ENCODE data around the gene MAGI1.

MAGI1 gene

GRCh38 chr3:65669163-65669875 is 369.4 kb downstream of the MAGI1 start:
- H2BK15ac ChIP-seq (replicated peaks; ENCODE audit: low read depth): no peak overlapping the region
- no peak for DNase-seq
- H3K56ac ChIP-seq (ENCODE audit: low read length): no peak overlapping the region
- no peaks in the 10 kb centered on the region for H3K36me3 ChIP-seq (ENCODE audit: control insufficient read depth, insufficient read depth, low read length)
- H3K27me3 ChIP-seq (ENCODE audit: insufficient read depth, low read length, poor library complexity): no peaks in the 10 kb centered on the region
- no peaks in the 10 kb centered on the region for H3K79me1 ChIP-seq (ENCODE audit: low read length)
- peak overlapping the region; percentile 51 for H3K18ac ChIP-seq (ENCODE audit: low read length)
- no peak overlapping the region for H3K23ac ChIP-seq (ENCODE audit: low read length)
- no CpG with 5 or more reads among the region's 5 CpGs for WGBS (ENCODE audit: extremely low coverage, insufficient coverage, low lambda C conversion rate)
- H3K4me3 ChIP-seq (ENCODE audit: low read length): no peak overlapping the region
- no peak overlapping the region for H2BK120ac ChIP-seq (ENCODE audit: low read depth, low read length)
- peaks cover 1% of the 10 kb centered on the region for H3K79me2 ChIP-seq (ENCODE audit: control insufficient read depth, insufficient read depth, low read length)
- H3K4me1 ChIP-seq (ENCODE audit: control insufficient read depth, low read depth, low read length): no peaks in the 10 kb centered on the region
- H2BK5ac ChIP-seq (ENCODE audit: low read length): no peak overlapping the region
- no peak overlapping the region for H3K27ac ChIP-seq (ENCODE audit: low read depth, low read length)
- no peak overlapping the region for H3K4ac ChIP-seq (ENCODE audit: low read depth, low read length)
- H4K8ac ChIP-seq (ENCODE audit: low read depth, low read length): no peak overlapping the region
- no peak overlapping the region for H4K5ac ChIP-seq (ENCODE audit: low read length)
- no peak overlapping the region for H2AK5ac ChIP-seq (ENCODE audit: low read length)
- H3K9ac ChIP-seq (ENCODE audit: low read length): no peak overlapping the region
- no peak overlapping the region for H3K4me2 ChIP-seq (ENCODE audit: low read length)

GRCh38 chr3:65667963-65668362 is 370.8 kb downstream of the MAGI1 start:
- H3K4me1 ChIP-seq (ENCODE audit: control insufficient read depth, low read depth, low read length): no peaks in the 10 kb centered on the region
- H3K4ac ChIP-seq (ENCODE audit: low read depth, low read length): no peak overlapping the region
- no peak overlapping the region for H2AK5ac ChIP-seq (ENCODE audit: low read length)
- no peak overlapping the region for H3K27ac ChIP-seq (ENCODE audit: low read depth, low read length)
- H2BK15ac ChIP-seq (replicated peaks; ENCODE audit: low read depth): no peak overlapping the region
- no peak overlapping the region for H4K8ac ChIP-seq (ENCODE audit: low read depth, low read length)
- H4K5ac ChIP-seq (ENCODE audit: low read length): no peak overlapping the region
- H3K27me3 ChIP-seq (ENCODE audit: insufficient read depth, low read length, poor library complexity): no peaks in the 10 kb centered on the region
- no CpG with 5 or more reads among the region's 4 CpGs for WGBS (ENCODE audit: extremely low coverage, insufficient coverage, low lambda C conversion rate)
- no peak overlapping the region for H3K4me3 ChIP-seq (ENCODE audit: low read length)
- no peak overlapping the region for H3K9ac ChIP-seq (ENCODE audit: low read length)
- H3K36me3 ChIP-seq (ENCODE audit: control insufficient read depth, insufficient read depth, low read length): no peaks in the 10 kb centered on the region
- no peak overlapping the region for H3K56ac ChIP-seq (ENCODE audit: low read length)
- peaks cover 1% of the 10 kb centered on the region for H3K79me2 ChIP-seq (ENCODE audit: control insufficient read depth, insufficient read depth, low read length)
- H3K23ac ChIP-seq (ENCODE audit: low read length): no peak overlapping the region
- H2BK5ac ChIP-seq (ENCODE audit: low read length): no peak overlapping the region
- no peaks in the 10 kb centered on the region for H3K79me1 ChIP-seq (ENCODE audit: low read length)
- H3K4me2 ChIP-seq (ENCODE audit: low read length): no peak overlapping the region
- no peak overlapping the region for H2BK120ac ChIP-seq (ENCODE audit: low read depth, low read length)
- no peak for DNase-seq
- H3K18ac ChIP-seq (ENCODE audit: low read length): no peak overlapping the region

DNA sequence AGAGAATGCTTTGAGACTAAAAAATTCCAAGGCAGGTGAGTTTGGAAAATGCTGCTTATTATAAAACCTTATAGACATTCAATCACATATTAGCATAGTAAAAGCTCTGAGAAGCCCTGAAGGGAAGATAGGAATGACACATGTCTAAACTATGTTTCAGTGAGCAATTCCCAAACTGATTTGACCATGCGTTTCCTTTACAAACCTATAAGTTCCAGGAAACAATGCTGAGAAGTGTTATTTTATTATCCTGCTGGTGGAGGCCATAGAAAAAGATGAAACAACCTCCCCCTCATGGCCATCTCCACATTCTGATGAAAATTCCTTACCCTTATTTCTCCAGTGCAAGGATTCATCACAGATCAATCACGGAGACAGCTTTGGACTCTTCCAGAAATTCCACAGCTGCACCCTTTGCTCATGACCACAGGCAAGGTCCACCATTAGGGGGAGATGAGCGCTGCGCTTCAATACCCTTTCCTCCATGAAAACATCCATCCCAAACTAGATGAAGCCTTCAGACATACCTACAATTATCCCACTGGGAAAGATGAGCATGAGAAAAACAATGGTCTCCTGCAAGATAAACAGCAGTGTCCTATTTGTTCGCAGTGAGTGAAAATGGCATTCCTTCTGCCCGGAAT is 372.1 kb downstream of the MAGI1 start:
- Histone ChIP-seq H4K5ac (ENCODE audit: low read length) (no peak overlapping the region), H2BK5ac (ENCODE audit: low read length) (no peak overlapping the region), H3K4me1 (ENCODE audit: control insufficient read depth, low read depth, low read length) (no peaks in the 10 kb centered on the region), H3K27me3 (ENCODE audit: insufficient read depth, low read length, poor library complexity) (no peaks in the 10 kb centered on the region), H3K23ac (ENCODE audit: low read length) (no peak overlapping the region), H3K4me2 (ENCODE audit: low read length) (no peak overlapping the region), H3K4me3 (ENCODE audit: low read length) (no peak overlapping the region), H2BK120ac (ENCODE audit: low read depth, low read length) (no peak overlapping the region), H3K56ac (ENCODE audit: low read length) (no peak overlapping the region), H2AK5ac (ENCODE audit: low read length) (no peak overlapping the region), H2BK15ac (replicated peaks; ENCODE audit: low read depth) (no peak overlapping the region), H3K79me1 (ENCODE audit: low read length) (no peaks in the 10 kb centered on the region), H3K4ac (ENCODE audit: low read depth, low read length) (no peak overlapping the region), H4K8ac (ENCODE audit: low read depth, low read length) (no peak overlapping the region), H3K9ac (ENCODE audit: low read length) (no peak overlapping the region), H3K79me2 (ENCODE audit: control insufficient read depth, insufficient read depth, low read length) (peaks cover 1% of the 10 kb centered on the region), H3K36me3 (ENCODE audit: control insufficient read depth, insufficient read depth, low read length) (no peaks in the 10 kb centered on the region), H3K27ac (ENCODE audit: low read depth, low read length) (no peak overlapping the region), H3K18ac (ENCODE audit: low read length) (no peak overlapping the region)
- peak; percentile 29 for DNase-seq
- no CpG with 5 or more reads among the region's 6 CpGs for WGBS (ENCODE audit: extremely low coverage, insufficient coverage, low lambda C conversion rate)

DNA sequence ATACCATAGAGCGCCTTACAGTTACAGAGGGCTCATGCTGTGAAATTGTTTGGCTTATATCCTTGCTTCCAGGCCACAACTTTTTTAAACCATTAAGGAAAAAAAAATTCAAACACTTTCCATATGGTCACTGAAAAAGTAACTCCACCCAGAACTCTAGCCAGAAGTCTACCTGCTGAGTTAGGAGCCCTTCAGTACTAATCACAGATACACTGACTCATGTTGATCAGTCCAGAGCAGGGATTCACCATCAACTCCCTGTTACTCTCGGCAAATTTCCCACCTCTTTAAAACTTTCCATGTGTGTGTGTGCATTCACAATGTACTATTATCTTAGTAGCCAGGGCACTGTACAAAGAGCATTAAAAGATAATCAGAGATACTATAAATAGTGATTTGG is 372.8 kb downstream of the MAGI1 start:
- H3K27me3 ChIP-seq (ENCODE audit: insufficient read depth, low read length, poor library complexity): no peaks in the 10 kb centered on the region
- H2BK5ac ChIP-seq (ENCODE audit: low read length): no peak overlapping the region
- no peak overlapping the region for H3K27ac ChIP-seq (ENCODE audit: low read depth, low read length)
- H3K4ac ChIP-seq (ENCODE audit: low read depth, low read length): no peak overlapping the region
- peaks cover 1% of the 10 kb centered on the region for H3K79me2 ChIP-seq (ENCODE audit: control insufficient read depth, insufficient read depth, low read length)
- no CpG with 5 or more reads among the region's 2 CpGs for WGBS (ENCODE audit: extremely low coverage, insufficient coverage, low lambda C conversion rate)
- H3K4me3 ChIP-seq (ENCODE audit: low read length): no peak overlapping the region
- no peaks in the 10 kb centered on the region for H3K36me3 ChIP-seq (ENCODE audit: control insufficient read depth, insufficient read depth, low read length)
- H4K5ac ChIP-seq (ENCODE audit: low read length): no peak overlapping the region
- no peak overlapping the region for H3K56ac ChIP-seq (ENCODE audit: low read length)
- no peak overlapping the region for H2AK5ac ChIP-seq (ENCODE audit: low read length)
- no peak overlapping the region for H3K18ac ChIP-seq (ENCODE audit: low read length)
- H3K9ac ChIP-seq (ENCODE audit: low read length): no peak overlapping the region
- no peak overlapping the region for H4K8ac ChIP-seq (ENCODE audit: low read depth, low read length)
- H3K4me1 ChIP-seq (ENCODE audit: control insufficient read depth, low read depth, low read length): no peaks in the 10 kb centered on the region
- H3K23ac ChIP-seq (ENCODE audit: low read length): no peak overlapping the region
- H3K79me1 ChIP-seq (ENCODE audit: low read length): no peaks in the 10 kb centered on the region
- no peak overlapping the region for H3K4me2 ChIP-seq (ENCODE audit: low read length)
- DNase-seq: no peak
- no peak overlapping the region for H2BK120ac ChIP-seq (ENCODE audit: low read depth, low read length)
- H2BK15ac ChIP-seq (replicated peaks; ENCODE audit: low read depth): no peak overlapping the region

DNA sequence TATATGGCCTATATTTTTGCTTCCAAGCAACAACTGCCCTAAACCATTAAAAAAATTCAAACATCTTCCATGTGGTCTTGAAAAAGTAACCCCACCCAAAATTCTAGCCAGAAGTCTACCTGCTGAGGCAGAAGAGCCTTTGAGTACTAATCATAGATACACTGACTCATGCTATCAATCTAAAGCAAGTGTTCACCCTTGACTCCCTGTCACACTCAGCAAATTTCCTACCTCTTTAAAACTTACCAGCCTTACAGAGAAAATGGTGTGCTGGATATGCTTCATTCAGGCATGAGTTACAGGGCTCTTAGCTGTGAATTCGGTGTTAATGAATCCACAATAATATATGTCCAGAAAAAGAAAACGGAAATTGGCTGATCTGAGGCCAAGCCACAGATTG is 373.8 kb downstream of the MAGI1 start:
- no CpG with 5 or more reads among the region's 2 CpGs for WGBS (ENCODE audit: extremely low coverage, insufficient coverage, low lambda C conversion rate)
- H3K18ac ChIP-seq (ENCODE audit: low read length): no peak overlapping the region
- H2BK120ac ChIP-seq (ENCODE audit: low read depth, low read length): no peak overlapping the region
- no peak overlapping the region for H4K8ac ChIP-seq (ENCODE audit: low read depth, low read length)
- DNase-seq: no peak
- no peak overlapping the region for H3K27ac ChIP-seq (ENCODE audit: low read depth, low read length)
- no peak overlapping the region for H3K4me3 ChIP-seq (ENCODE audit: low read length)
- H3K9ac ChIP-seq (ENCODE audit: low read length): no peak overlapping the region
- no peak overlapping the region for H2BK5ac ChIP-seq (ENCODE audit: low read length)
- H3K4ac ChIP-seq (ENCODE audit: low read depth, low read length): no peak overlapping the region
- H3K79me2 ChIP-seq (ENCODE audit: control insufficient read depth, insufficient read depth, low read length): peaks cover 1% of the 10 kb centered on the region
- no peaks in the 10 kb centered on the region for H3K4me1 ChIP-seq (ENCODE audit: control insufficient read depth, low read depth, low read length)
- H3K27me3 ChIP-seq (ENCODE audit: insufficient read depth, low read length, poor library complexity): no peaks in the 10 kb centered on the region
- H3K36me3 ChIP-seq (ENCODE audit: control insufficient read depth, insufficient read depth, low read length): no peaks in the 10 kb centered on the region
- no peak overlapping the region for H3K56ac ChIP-seq (ENCODE audit: low read length)
- H4K5ac ChIP-seq (ENCODE audit: low read length): no peak overlapping the region
- H2AK5ac ChIP-seq (ENCODE audit: low read length): no peak overlapping the region
- H2BK15ac ChIP-seq (replicated peaks; ENCODE audit: low read depth): no peak overlapping the region
- no peak overlapping the region for H3K4me2 ChIP-seq (ENCODE audit: low read length)
- no peaks in the 10 kb centered on the region for H3K79me1 ChIP-seq (ENCODE audit: low read length)
- H3K23ac ChIP-seq (ENCODE audit: low read length): no peak overlapping the region

All from mesendoderm (in vitro differentiated cells).